ENCODE data around the gene TPD52L1.

DNA sequence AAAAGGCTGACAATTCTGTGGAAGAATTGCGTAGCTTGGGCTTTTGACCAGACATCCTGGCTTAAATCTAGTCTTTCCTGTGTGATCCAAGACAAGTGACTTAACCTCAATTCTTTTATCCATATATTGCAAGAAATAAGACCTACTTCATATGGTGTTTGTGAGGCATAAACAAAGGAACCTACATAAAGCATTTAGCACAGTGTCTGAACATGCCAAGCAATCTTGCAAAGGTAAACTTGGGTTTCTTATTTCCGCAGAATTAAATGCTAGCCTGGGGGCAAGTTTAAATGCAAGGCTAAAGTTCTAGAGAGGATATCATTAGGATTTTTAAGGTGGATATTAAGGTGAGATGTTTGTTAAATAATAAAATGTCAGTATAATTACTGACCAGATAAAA, 100.3 kb downstream of the TPD52L1 start:
- no peak for TF ChIP-seq POLR2A (IDR thresholded peaks at IDR 0.05)
- TF ChIP-seq CTCF (IDR thresholded peaks at IDR 0.05): no peak

Measured in right lobe of liver (tissue), 4 donors.